Measurements from ENCODE around the gene TRAPPC13.
A peak's percentile ranks its signal among the peaks of the same experiment; 100 is the strongest.
"Not testable (repeated sequence)": the region's sequence is repeated elsewhere in the genome, so short reads cannot be mapped to it uniquely, and the experiment has no call there.

TRAPPC13 gene, protein sequence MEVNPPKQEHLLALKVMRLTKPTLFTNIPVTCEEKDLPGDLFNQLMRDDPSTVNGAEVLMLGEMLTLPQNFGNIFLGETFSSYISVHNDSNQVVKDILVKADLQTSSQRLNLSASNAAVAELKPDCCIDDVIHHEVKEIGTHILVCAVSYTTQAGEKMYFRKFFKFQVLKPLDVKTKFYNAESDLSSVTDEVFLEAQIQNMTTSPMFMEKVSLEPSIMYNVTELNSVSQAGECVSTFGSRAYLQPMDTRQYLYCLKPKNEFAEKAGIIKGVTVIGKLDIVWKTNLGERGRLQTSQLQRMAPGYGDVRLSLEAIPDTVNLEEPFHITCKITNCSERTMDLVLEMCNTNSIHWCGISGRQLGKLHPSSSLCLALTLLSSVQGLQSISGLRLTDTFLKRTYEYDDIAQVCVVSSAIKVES

DNA sequence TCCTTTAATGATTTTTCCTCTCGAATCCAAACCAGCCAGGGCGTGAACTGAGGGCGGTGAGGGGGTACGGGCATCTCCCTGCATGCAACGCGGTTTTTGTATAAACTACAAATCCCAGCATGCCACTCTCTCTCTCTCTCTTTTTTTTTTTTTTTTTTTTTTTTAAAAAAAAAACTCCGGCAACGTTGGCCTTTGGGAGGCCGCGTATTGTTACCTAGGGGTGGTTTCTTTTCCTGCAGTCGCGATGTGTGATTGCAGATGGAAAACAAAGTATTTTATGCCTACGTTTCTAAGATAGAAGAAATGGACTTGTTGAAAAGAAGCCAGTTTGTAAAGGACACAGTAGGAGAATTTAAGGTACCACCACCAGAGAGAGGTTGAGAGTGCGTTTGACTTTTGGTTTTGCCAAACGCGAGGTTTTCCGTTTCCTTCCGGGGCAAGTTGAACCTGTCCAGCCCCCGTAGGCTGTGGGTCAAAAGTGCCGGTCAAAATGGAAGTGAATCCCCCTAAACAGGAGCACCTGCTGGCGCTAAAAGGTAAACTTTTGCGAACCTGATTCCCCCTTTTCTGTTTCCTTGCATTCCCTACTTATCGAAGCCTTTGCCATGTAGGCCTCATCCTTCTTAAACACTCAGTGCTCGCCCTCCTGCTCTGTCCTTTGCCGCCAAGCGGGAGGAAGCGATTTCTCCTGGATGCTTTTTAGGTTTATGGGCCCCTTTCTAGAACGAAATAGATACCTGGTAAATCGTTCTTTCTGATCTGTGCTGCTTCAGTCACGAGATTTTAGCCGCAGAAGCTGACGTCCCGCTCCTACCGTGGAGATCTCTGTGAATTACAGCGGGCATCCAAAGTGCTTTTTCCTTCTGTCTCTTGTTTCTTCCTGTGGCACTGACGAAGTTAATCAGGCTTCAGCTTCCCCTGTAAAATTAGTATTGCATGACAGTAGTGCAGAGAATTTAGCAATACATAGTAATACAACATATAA is at the start of gene TRAPPC13, which contains the start of gene SHLD3:
TRAPPC13 (plus strand) TSS at position 457 of the 985 bp plus-strand sequence; CDS start at position 491, 34 bp downstream.
SHLD3 (plus strand) TSS at position 457 of the 985 bp plus-strand sequence. CDS start 4,561 bp downstream, outside the sequence.
- peak; percentile 76 for DNase-seq (ENCODE audit: low spot score)
- TF ChIP-seq, protein P1, sequence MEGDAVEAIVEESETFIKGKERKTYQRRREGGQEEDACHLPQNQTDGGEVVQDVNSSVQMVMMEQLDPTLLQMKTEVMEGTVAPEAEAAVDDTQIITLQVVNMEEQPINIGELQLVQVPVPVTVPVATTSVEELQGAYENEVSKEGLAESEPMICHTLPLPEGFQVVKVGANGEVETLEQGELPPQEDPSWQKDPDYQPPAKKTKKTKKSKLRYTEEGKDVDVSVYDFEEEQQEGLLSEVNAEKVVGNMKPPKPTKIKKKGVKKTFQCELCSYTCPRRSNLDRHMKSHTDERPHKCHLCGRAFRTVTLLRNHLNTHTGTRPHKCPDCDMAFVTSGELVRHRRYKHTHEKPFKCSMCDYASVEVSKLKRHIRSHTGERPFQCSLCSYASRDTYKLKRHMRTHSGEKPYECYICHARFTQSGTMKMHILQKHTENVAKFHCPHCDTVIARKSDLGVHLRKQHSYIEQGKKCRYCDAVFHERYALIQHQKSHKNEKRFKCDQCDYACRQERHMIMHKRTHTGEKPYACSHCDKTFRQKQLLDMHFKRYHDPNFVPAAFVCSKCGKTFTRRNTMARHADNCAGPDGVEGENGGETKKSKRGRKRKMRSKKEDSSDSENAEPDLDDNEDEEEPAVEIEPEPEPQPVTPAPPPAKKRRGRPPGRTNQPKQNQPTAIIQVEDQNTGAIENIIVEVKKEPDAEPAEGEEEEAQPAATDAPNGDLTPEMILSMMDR (IDR thresholded peaks at IDR 0.05; ENCODE audit: borderline replicate concordance, control extremely low read depth, extremely low read depth, insufficient read depth, missing control alignments) = no peak
- in situ Hi-C loops (cut with MboI; ENCODE audit: low sequenced_read_pairs, unreplicated experiment) = no loop called here

DNA sequence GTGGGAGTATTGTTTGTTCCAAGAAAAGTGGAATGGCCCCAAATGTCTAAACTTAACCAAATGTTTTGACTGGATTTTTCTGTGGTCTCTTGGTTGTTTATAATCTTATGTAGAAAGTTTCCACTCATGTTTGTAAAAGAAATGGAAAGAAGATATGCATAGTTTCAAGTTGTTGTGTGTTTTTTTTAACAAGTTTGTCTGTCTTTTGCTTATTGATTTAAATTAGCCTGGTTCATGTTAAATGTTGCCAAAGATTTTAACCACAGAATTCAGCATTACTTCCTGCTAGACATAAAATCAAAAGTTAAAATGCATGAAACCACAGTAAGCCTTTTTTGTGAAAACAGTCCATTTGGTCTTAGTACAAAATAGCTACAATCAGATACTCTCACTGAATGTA is 47.7 kb upstream of the TRAPPC13 start:
- TF ChIP-seq, protein P1 (IDR thresholded peaks at IDR 0.05; ENCODE audit: borderline replicate concordance, control extremely low read depth, extremely low read depth, insufficient read depth, missing control alignments) = no peak
- in situ Hi-C loops (cut with MboI; ENCODE audit: low sequenced_read_pairs, unreplicated experiment) = no loop called here
- no peak for DNase-seq (ENCODE audit: low spot score)

DNA sequence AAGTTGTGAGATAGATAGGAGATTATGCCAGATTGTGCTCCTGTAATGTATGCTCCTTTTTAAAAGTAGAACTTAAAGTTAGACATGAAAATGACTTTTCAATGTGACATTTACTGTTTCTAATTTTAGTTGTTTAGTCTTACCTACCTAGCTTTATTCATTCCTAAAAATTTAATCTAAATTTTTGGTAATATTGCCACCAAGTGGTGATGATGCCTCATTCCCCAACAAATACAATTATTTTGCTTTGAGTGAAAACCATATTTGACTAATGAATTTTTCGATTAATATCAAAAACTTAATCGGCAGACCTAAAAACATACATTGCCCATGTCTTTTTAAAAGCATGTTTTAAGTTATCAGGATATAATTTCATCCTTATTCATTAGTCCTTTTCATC is 36.1 kb upstream of the TRAPPC13 start:
- in situ Hi-C loops (cut with MboI; ENCODE audit: low sequenced_read_pairs, unreplicated experiment) = no loop called here
- TF ChIP-seq, protein P1 (IDR thresholded peaks at IDR 0.05; ENCODE audit: borderline replicate concordance, control extremely low read depth, extremely low read depth, insufficient read depth, missing control alignments) = no peak
- no peak for DNase-seq (ENCODE audit: low spot score)

DNA sequence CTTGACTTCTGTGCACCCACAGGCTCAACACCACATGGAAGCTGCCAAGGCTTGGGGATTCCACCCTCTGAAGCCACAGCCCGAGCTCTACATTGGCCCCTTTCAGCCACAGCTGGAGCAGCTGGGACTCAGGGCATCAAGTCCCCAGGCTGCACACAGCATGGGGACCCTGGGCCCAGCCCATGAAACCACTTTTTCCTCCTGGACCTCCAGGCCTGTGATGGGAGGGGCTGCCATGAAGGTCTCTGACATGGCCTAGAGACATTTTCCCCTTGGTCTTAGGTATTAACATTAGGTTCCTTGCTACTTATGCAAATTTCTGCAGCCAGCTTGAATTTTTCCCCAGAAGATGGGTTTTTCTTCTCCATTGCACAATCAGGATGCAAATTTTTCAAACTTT is 23.1 kb upstream of the TRAPPC13 start:
- DNase-seq (ENCODE audit: low spot score); in situ Hi-C loops (cut with MboI; ENCODE audit: low sequenced_read_pairs, unreplicated experiment): not testable (repeated sequence)

DNA sequence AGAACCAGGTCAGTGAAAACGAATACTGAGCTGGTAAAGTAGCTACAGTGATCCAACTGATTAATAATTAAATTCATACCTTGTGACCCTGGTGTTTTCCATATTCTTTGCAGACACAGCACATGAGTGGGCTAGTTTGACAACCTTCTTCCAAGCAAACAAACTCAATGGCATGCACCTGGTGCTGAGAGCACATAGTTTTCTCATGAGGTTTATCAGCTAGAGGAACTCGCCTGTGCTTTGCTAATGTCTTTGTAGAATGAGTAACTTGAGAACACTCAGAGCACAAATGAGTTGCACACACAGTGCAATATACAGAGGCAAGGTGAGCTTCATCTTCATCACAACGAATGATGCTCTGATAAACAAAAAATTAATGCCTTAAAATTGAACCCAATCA is 13.3 kb upstream of the TRAPPC13 start:
- TF ChIP-seq, protein P1 (IDR thresholded peaks at IDR 0.05; ENCODE audit: borderline replicate concordance, control extremely low read depth, extremely low read depth, insufficient read depth, missing control alignments) = no peak
- in situ Hi-C loops (cut with MboI; ENCODE audit: low sequenced_read_pairs, unreplicated experiment) = no loop called here
- no peak for DNase-seq (ENCODE audit: low spot score)

DNA sequence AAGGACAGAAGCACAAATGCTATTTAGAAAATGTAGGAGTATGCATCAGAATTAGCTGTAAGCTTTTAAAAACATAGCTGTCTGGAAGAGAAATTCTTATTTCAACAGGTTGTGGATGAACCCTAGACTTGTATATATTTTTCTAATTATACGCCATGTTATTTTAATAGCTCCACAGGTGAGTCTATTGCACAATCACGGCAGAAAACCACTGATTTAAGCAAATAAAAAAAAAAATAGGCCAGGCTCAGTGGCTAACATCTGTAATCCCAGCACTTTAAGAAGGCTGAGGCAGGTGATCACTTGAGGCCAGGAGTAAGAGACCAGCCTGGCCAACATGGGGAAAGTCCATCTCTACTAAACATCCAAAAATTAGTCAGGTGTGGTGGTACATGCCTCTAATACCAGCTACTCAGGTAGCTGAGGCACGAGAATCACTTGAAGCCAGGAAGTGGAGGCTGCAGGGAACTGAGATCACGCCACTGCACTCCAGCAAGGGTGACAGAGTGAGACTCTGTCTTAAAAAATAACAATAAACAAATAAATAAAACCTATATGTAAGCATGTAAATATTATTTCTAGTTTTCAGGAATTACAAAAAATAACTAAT is 12.4 kb upstream of the TRAPPC13 start:
- TF ChIP-seq, protein P1 (IDR thresholded peaks at IDR 0.05; ENCODE audit: borderline replicate concordance, control extremely low read depth, extremely low read depth, insufficient read depth, missing control alignments) = no peak
- DNase-seq (ENCODE audit: low spot score) = no peak
- in situ Hi-C loops (cut with MboI; ENCODE audit: low sequenced_read_pairs, unreplicated experiment) = no loop called here
